GM21526 (cell line): ENCODE measurements around the gene LCN12.

Source experiments
- ATAC-seq: cut with Tn5 transposase; IDR thresholded peaks from one replicate; pipeline ENCODE4 v1.9.1; 2021; ENCODE audit warnings: moderate library complexity; ENCODE audit not compliant: unreplicated experiment, low FRiP score

LCN12 gene

GRCh38 chr9:136926154-136926704 is 25.8 kb upstream of the LCN12 start:
- no peak for ATAC-seq

- ATAC-seq: no peak
These were observed 25.3 kb upstream of the LCN12 start for GRCh38 chr9:136926749-136927148.

- ATAC-seq: no peak
These were observed 24.5 kb upstream of the LCN12 start for GRCh38 chr9:136927343-136928271.

- no peak for ATAC-seq
These were observed 23.5 kb upstream of the LCN12 start for GRCh38 chr9:136928591-136928990.

GRCh38 chr9:136930014-136930413 is 22.1 kb upstream of the LCN12 start:
- ATAC-seq: no peak

GRCh38 chr9:136931611-136932130 is 20.4 kb upstream of the LCN12 start:
- ATAC-seq: no peak

- ATAC-seq: no peak
These were observed 17.8 kb upstream of the LCN12 start for GRCh38 chr9:136934277-136934676.

GRCh38 chr9:136935651-136936050 is 16.4 kb upstream of the LCN12 start:
- ATAC-seq: no peak

- ATAC-seq: no peak
These were observed 15.4 kb upstream of the LCN12 start for GRCh38 chr9:136936645-136937170.

GRCh38 chr9:136937186-136938001 is 14.7 kb upstream of the LCN12 start:
- no peak for ATAC-seq

- no peak for ATAC-seq
These were observed 12.6 kb upstream of the LCN12 start for GRCh38 chr9:136939431-136939995.

GRCh38 chr9:136939996-136940525 is 12.0 kb upstream of the LCN12 start:
- ATAC-seq: no peak

GRCh38 chr9:136940526-136941230 is 11.4 kb upstream of the LCN12 start:
- ATAC-seq: no peak

- no peak for ATAC-seq
These were observed 10.6 kb upstream of the LCN12 start for GRCh38 chr9:136941231-136942111.

GRCh38 chr9:136942112-136942880 is 9.8 kb upstream of the LCN12 start:
- ATAC-seq: no peak

- ATAC-seq: no peak
These were observed 9.2 kb upstream of the LCN12 start for GRCh38 chr9:136942881-136943230.

- ATAC-seq: no peak
These were observed 8.5 kb upstream of the LCN12 start for GRCh38 chr9:136943291-136944211.
